ENCODE data around the gene MED12L.

DNA sequence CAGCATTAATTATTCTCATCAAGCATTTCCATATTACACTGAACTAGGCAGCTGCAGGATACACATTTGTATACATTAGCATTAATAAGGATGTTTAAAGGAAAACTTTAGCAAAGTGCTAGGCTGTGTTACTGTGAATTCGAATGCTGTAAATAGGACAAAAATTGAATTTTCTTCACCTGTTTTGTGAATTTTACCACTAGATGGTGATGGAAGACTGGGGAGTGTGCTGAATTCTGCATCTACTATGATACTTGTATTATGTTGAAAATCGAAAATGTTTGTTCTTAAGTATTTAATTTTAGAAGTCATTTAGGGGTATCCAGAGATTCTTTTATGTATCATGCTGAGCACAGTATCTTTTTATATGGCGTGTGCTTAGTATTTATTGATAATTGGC, 205.2 kb downstream of the MED12L start:
- TF ChIP-seq, protein P1, sequence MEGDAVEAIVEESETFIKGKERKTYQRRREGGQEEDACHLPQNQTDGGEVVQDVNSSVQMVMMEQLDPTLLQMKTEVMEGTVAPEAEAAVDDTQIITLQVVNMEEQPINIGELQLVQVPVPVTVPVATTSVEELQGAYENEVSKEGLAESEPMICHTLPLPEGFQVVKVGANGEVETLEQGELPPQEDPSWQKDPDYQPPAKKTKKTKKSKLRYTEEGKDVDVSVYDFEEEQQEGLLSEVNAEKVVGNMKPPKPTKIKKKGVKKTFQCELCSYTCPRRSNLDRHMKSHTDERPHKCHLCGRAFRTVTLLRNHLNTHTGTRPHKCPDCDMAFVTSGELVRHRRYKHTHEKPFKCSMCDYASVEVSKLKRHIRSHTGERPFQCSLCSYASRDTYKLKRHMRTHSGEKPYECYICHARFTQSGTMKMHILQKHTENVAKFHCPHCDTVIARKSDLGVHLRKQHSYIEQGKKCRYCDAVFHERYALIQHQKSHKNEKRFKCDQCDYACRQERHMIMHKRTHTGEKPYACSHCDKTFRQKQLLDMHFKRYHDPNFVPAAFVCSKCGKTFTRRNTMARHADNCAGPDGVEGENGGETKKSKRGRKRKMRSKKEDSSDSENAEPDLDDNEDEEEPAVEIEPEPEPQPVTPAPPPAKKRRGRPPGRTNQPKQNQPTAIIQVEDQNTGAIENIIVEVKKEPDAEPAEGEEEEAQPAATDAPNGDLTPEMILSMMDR (conservative IDR thresholded peaks at IDR 0.05) = peak; percentile 88
- TF ChIP-seq EZH2 (IDR thresholded peaks at IDR 0.05; ENCODE audit: low read depth) = no peak
